ENCODE data around the gene NELL2. TPM values are rescaled to one million over a fixed set of nuclear protein-coding genes. Genes with fewer than 3 reads are reported as not detected.

NELL2 gene
- total RNA-seq, 1 donor from 2014 or later, result 0.20 TPM

DNA sequence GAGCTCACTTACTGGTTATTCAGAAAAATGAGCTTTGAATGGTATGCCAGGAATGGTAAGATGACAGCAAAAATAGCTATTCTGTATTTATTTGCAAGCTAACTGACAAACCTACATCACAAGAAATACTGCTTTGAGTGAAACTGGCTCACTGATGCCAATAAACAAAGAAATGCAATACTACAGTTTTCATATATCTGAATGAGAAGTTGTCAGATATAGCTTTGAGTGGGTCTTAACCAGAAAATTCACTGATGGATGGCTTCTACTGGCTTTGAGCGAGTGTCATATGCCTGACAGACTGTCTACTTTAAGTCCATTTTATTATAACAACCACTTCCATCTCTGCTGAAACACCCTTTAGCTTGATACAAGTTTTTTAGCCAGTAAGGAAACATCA, 330.1 kb downstream of the NELL2 start:
- DNase-seq (ENCODE audit: low read depth, low spot score), result no peak

DNA sequence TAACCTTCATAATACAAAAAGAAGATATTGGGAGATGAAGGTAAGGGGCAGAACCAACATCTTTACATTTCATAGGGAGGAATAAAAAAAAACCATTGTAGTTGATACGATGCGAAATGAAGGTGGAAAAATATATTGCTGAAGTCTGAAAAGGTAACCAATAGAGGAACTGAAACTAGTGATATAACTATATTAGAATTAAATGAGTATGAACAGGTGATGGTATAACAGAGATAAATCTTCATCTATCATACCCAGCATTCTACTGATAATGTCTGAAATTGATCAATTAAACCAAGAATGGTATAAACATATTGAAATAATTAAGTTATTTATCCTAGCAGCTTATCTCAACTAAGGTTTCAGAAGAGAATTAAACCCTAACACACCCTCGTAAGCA, 332.1 kb downstream of the NELL2 start:
- DNase-seq (ENCODE audit: low read depth, low spot score), result no peak

DNA sequence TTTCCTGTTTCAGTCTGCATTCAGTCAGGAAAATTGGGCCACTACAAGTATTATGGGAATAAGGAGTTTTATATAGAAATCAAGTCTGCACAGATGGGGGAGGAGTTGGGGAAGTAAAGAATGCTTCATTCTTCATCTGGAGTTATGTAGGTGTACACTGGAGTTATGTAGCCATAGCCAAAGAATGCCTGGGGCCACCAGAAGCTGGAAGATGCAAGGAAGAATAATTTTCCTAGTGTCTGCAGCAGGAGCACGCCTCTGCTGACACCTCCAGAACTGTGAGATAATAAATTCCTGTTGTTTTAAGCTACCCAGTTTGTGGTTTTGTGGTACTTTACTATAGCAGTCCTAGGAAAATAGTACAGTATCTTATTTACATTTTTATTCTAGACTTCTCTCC, 333.4 kb downstream of the NELL2 start:
- DNase-seq (ENCODE audit: low read depth, low spot score), result no peak

DNA sequence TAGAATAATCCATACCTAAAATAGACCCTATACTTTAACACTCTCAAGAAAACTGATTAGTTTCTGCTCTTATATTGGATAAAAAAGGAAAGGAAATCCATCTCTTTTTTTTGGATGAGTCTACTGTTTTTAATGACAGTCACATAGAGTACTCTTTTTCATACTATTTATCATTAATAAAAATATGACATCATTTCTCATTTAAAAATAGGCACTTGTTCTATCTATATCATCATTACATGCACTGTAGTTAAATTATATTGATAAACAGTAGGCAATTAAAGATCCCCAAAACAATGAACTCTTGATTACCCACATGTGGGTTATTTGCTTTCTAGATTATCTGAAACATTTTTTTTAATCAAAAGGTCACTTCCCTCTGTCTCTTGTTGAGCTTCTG, 338.8 kb downstream of the NELL2 start:
- no peak for DNase-seq (ENCODE audit: low read depth, low spot score)

- no peak for DNase-seq (ENCODE audit: low read depth, low spot score)
These were observed 343.2 kb downstream of the NELL2 start for GRCh38 chr12:44532940-44533339.

DNA sequence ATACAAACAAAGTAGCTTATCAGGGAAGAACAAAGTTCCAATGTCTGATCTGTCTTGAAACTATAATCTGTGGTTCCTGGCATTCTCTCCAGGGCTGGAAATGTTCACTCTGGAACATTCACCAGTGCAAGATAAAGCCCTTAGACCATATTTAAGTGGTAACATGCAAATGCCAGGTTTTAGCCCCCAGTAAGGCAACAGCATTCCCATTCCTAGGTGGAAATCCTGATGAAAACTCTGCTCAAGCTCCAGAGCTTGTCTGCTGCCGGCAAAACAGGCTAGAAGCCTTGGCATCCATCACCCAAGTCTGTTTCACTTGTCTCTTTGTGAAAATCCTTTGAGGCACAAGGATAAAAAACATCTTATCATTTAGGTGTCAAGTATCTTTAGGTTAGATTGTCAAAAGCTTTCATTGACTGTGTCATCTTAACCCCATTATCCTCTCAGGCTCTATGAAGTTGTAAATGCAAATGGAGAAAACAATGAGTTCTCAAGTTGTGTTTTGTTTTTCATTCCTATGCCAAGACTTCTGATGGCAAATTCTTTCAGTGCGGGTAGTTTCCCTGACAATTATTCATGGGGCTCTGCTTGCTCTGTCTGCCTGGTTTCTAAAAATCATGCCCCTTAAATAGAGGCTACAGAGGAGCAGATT, 344.7 kb downstream of the NELL2 start:
- no peak for DNase-seq (ENCODE audit: low read depth, low spot score)

DNA sequence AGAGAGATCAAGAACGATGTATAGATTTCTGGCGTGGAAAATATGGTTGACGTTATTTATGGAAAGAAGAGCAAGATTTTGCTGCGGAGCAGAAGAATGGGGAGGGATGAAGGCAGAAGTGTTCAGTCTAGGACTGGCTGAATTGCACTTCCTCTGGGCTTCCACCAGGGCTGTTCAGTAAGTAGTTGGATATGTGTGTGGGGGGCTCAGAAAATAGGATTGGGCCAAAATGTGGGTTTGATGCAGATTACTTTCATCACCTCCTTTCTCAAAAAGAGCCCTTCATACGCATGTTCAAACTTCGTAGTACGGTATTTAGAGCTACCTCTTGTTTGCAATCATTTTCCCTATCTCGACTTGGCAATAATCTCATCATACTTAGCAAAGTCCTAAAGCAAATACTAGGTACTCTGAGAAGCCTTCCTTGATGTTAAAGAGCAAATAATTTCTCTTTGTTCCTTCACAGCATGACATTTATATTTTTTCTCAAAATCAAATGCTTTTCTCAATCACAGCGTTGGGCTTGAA, 349.4 kb downstream of the NELL2 start:
- DNase-seq (ENCODE audit: low read depth, low spot score), result no peak

GRCh38 chr12:44525806-44526654, 350.1 kb downstream of the NELL2 start:
- DNase-seq (ENCODE audit: low read depth, low spot score), result no peak

DNA sequence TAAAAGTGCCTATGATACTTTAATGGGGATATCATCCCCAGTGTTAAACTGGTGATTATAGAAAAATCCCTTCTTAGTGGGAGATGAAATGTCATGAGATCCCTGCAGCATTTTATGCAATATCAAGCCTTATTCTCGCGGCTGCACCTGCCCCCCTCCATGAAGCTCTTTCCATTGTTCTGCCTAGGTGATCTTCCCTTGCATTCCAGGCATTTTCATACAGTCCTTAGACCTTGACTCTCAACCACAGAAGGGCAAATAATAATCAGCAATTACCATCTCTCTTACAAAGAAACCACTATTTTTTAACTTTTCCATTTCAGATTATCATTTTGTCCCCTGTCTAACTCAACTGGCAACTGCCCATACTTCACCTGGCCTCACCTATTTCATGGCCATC, 352.3 kb downstream of the NELL2 start:
- no peak for DNase-seq (ENCODE audit: low read depth, low spot score)

GRCh38 chr12:44521702-44522101, 354.4 kb downstream of the NELL2 start:
- DNase-seq (ENCODE audit: low read depth, low spot score), result no peak

- no peak for DNase-seq (ENCODE audit: low read depth, low spot score)
These were observed 356.2 kb downstream of the NELL2 start for GRCh38 chr12:44519931-44520330.

DNA sequence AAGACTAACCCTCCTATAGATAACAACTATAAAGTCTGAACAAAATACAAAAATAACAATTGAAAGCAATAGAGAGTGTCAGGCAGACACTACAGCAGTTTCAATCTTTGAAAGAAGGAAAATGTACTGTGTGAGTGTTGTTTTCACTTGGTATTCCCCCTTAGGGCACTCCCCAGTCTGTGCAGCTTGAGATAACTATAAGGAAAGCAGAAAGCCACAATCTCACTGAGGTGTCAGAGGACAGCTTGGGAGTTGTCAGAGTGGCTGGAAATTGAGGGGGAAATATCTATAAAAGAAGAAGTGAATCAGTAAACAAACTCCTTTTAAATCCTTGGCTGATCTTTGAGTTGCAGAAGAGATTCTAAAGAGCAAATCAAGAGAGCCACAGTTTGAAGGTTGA, 364.8 kb downstream of the NELL2 start:
- no peak for DNase-seq (ENCODE audit: low read depth, low spot score)

DNA sequence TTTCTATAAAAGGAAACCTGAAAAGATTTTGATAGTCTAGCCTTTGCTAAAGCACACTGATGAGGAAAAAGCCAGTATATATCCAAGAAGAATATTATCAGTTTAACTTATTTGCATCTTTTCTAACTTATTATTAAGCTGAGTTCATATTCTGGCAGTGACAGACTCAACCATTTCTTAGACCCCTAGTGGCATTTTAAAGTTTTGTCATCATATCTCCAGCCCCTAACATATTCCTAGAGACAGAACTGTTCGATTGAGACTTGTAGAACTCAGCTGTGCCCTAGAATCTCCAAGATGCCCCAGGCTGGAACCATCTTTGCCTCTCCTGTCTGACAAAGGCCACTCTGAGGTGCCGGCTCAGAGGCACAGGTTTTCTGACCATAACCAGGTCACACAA, 365.6 kb downstream of the NELL2 start:
- no peak for DNase-seq (ENCODE audit: low read depth, low spot score)

DNA sequence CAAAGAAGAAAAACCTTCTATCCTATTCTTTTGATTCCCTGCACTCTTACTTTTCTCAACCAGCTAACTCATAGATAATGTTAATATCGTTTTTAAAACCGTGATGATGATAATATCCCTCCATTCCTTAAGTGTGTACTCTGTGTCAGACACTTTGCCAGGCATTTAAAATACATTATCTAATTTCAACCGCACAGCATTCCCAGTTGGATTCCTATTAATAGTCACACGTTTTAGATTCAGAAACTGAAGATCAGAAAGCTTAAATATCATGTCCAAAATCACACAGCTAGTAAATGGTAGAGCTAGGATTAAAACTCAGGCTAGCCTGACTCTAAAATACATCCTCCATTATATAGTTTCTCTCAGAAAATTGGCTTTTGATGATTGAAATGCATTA, 366.0 kb downstream of the NELL2 start:
- no peak for DNase-seq (ENCODE audit: low read depth, low spot score)

DNA sequence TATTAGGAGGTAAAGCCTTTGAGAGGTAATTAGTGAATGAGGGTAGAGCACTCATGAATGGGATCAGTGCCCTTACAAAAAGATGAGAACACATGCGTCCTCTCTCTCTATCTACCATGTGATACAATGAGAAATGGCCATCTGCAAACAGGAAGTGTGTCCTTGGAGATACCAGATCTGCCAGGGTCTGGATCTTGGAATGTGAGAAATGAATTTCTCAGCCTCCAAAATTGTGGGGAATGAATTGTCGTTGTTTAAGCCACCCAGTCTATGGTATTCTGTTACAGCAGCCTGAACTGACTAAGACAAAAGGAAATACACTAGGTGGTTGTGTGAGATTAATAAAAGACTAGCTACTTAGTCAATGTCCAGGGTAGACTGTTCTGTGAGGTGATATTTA, 366.6 kb downstream of the NELL2 start:
- no peak for DNase-seq (ENCODE audit: low read depth, low spot score)

DNA sequence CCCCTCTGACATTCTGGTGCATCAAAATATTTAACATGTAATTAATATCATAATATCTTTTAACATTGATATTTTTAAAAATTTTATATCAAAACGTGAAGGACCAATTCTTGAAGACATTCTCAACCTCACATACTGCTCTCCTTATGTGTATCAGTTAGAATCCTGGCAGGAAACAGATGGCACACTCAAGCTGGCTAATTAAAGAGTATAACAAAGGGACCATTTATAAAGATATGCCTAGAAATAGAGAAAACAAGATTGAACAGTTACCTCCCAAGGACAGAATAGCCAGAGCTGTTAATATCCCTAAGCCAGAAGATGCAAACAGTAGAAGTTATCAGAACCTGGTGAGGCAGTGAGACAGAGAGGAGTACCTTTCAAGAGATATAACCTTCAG, 368.7 kb downstream of the NELL2 start:
- no peak for DNase-seq (ENCODE audit: low read depth, low spot score)

- DNase-seq (ENCODE audit: low read depth, low spot score), result no peak
These were observed 371.3 kb downstream of the NELL2 start for GRCh38 chr12:44504799-44505198.

DNA sequence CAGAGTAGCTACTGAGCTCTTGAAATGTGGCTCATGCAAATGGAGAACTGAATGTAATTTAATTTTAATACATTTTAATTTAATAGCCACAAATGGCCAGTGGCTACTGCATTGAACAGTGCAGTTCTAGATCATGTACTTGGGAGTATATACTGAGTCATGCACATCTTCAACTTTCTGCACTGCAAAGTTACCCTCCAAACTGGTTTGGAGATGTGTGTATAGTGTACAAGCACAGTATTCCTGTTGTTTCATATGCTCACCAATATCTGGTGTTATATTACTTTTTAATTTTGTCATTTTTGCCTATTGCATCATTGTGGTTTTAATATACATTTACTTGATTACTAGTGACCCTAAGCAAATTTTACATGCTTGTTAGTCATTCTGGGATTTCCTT, 372.8 kb downstream of the NELL2 start:
- no peak for DNase-seq (ENCODE audit: low read depth, low spot score)

DNA sequence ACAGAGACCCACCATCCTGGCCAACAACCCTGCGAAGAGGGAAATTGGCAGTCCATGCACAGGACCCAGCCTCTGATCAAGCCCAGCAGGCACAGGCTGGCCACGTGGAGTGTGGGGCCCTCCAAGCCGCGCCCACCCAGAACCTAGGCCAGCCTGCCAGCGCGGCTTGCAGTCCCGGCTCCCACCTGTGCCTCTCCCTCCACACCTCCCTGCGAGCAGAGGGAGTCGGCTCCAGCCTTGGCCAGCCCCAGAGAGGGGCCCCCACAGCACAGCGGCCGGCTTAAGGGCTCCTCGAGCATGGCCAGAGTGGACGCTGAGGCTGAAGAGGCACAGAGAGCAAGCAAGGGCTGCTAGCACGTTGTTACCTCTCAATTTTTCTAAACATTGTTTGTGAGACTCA, 373.4 kb downstream of the NELL2 start:
- DNase-seq (ENCODE audit: low read depth, low spot score), result no peak

DNA sequence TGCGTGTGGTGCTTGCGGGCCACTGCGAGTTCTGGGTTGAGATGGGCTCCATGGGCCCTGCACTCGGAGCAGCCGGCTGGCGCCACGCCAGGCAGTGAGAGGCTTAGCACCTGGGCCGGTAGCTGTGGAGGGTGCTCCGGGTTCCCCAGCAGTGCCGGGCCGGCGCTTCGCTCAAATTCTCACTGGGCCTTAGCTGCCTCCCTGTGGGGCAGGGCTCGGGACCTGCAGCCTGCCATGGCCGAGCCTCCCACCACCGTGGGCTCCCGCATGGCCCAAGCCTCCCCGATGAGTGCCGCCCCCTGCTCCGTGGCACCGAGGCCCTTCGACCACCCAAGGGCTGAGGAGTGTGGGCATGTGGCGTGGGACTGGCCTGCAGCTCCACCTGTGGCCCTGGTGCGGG, 375.7 kb downstream of the NELL2 start:
- no peak for DNase-seq (ENCODE audit: low read depth, low spot score)

- no peak for DNase-seq (ENCODE audit: low read depth, low spot score)
These were observed 379.1 kb downstream of the NELL2 start for GRCh38 chr12:44497044-44497443.

DNA sequence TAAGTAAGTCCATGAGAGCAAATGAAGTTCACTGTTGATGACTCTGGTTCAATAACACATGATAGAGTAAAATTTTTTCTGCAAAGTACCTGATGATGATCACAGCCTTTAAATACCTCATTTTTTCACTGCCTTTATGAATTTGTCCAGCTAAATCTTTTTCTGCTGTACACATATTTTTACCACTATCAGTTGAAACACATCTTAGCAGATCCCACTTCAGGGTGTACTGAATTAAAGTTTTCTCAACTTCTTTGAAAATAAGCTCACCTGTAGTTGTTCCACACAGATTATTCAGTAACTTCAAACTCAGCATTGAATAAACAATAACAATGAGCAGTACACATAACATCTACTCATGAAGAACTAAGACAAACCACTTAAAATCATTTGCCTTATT, 385.9 kb downstream of the NELL2 start:
- DNase-seq (ENCODE audit: low read depth, low spot score), result no peak

- DNase-seq (ENCODE audit: low read depth, low spot score), result no peak
These were observed 387.9 kb downstream of the NELL2 start for GRCh38 chr12:44488180-44488579.
